CD4-positive, CD25-positive, alpha-beta regulatory T cell (primary cell): ENCODE measurements around the gene MAN2C1. TPM values are rescaled to one million over a fixed set of nuclear protein-coding genes. Genes with fewer than 3 reads are reported as not detected.

Experiments used
- ATAC-seq, 2 donors: fragments of 150-1000 bp; cut with Tn5 transposase; one replicate each; pipeline ENCODE4 v1.10.0; 2021; ENCODE audit warnings: low read depth in 2 of 2, moderate number of reproducible peaks in 2 of 2, moderate library complexity in 1 of 2
- DNase-seq, 3 donors: peaks; one replicate each; pipeline versions ENCODE4 v3.0.0 to v3.0.0-alpha.2; 2012 to 2022; ENCODE audit warnings: mixed read lengths in 1 of 3
- H3K27ac ChIP-seq: one replicate; pipeline ENCODE4 v1.7.0; 2013; ENCODE audit warnings: mild to moderate bottlenecking, low read length; ENCODE audit not compliant: insufficient read depth, poor library complexity, severe bottlenecking
- H3K27me3 ChIP-seq: one replicate; pipeline ENCODE4 v1.7.0; 2013; ENCODE audit warnings: low read length; ENCODE audit not compliant: control insufficient read depth, insufficient read depth
- H3K36me3 ChIP-seq: one replicate; pipeline ENCODE4 v1.7.0; 2013; ENCODE audit warnings: mild to moderate bottlenecking, low read length, moderate library complexity; ENCODE audit not compliant: control insufficient read depth, insufficient read depth
- H3K4me1 ChIP-seq: 2 replicates; pipeline ENCODE4 v1.7.0; 2013; ENCODE audit warnings: mild to moderate bottlenecking, low read length; ENCODE audit not compliant: insufficient read depth, control insufficient read depth, poor library complexity, severe bottlenecking
- H3K4me3 ChIP-seq: one replicate; pipeline ENCODE4 v1.7.0; 2013; ENCODE audit warnings: low read depth, mild to moderate bottlenecking, low read length, moderate library complexity
- H3K9me3 ChIP-seq, 2 experiments: 1 replicate in 1 of 2; 2 replicates in 1 of 2; pipeline ENCODE4 v1.7.0; 2013; ENCODE audit warnings: low read length in 2 of 2, mild to moderate bottlenecking in 1 of 2, moderate library complexity in 1 of 2; ENCODE audit not compliant: control insufficient read depth in 2 of 2
- H3K27ac Mint-ChIP-seq, 3 donors: one replicate each; pipeline ENCODE4 v1.8.0; 2020 to 2022; ENCODE audit warnings: mild to moderate bottlenecking in 3 of 3, mixed read lengths in 3 of 3, moderate library complexity in 2 of 3
- H3K27me3 Mint-ChIP-seq: one replicate; pipeline ENCODE4 v1.8.0; 2022; ENCODE audit warnings: mild to moderate bottlenecking, mixed read lengths
- H3K36me3 Mint-ChIP-seq: one replicate; pipeline ENCODE4 v1.8.0; 2020; ENCODE audit warnings: mixed read lengths
- H3K4me1 Mint-ChIP-seq, 4 donors: one replicate each; pipeline ENCODE4 v1.8.0; 2020 to 2022; ENCODE audit warnings: mixed read lengths in 4 of 4, mild to moderate bottlenecking in 1 of 4
- H3K4me3 Mint-ChIP-seq, 4 donors: one replicate each; pipeline ENCODE4 v1.8.0; 2020 to 2022; ENCODE audit warnings: mild to moderate bottlenecking in 4 of 4, mixed read lengths in 4 of 4, moderate library complexity in 3 of 4
- H3K9me3 Mint-ChIP-seq, 7 donors: one replicate each; pipeline ENCODE4 v1.8.0; 2020 to 2022; ENCODE audit warnings: mixed read lengths in 7 of 7, mild to moderate bottlenecking in 3 of 7, moderate library complexity in 2 of 7
- polyA plus RNA-seq, 4 donors: library from polyadenylated mRNA; unstranded; fragments of 300-500 nt; fragmentation: Illumina TruSeq; gene quantifications; one replicate each; pipeline ENCODE4 v1.2.3, GENCODE V29; 2021
- total RNA-seq: library from RNA; stranded (reverse); gene quantifications from one replicate; pipeline ENCODE4 v1.2.3, GENCODE V29; 2022

The MAN2C1 gene
- total and polyA plus RNA-seq, 5 donors from 2014 or later, result 21.4 to 353 (median 30.7) TPM

DNA sequence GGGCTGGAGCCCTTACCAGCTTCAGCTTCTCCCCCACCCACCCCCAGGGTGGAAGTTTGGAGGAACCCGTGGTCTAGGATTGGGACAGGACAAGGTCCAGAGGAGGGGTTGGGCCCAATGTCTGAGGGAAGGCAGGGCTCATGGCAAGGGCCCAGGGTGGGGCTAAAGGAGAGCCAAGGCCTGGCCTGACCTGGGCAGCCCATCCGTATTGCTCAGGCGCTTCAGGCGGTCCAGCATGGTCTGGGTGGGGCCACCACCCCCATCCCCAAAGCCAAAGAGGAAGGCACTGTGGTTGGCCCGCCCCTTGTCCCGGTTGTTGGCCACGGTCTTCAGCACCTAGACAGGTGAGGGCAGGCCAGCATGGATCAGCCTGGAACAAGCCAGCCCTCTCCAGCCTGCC lies 7.6 kb downstream of the MAN2C1 start:
- H3K27ac Mint-ChIP-seq, result no peak overlapping the region
- H3K9me3 Mint-ChIP-seq, result no peaks in the 10 kb centered on the region
- Histone ChIP-seq H3K27me3 (no peaks in the 10 kb centered on the region), H3K4me1 (no peaks in the 10 kb centered on the region), H3K36me3 (peaks cover 42% of the 10 kb centered on the region), H3K9me3 (no peaks in the 10 kb centered on the region), H3K4me3 (no peak overlapping the region), H3K27ac (no peak overlapping the region)
- no peak for DNase-seq
- H3K27me3 Mint-ChIP-seq, result no peaks in the 10 kb centered on the region
- no peak overlapping the region for H3K4me3 Mint-ChIP-seq
- no peak for ATAC-seq
- H3K4me1 Mint-ChIP-seq, result peaks cover 0 to 4% (median 1%) of the 10 kb centered on the region in 4 donors
- peaks cover 15% of the 10 kb centered on the region for H3K36me3 Mint-ChIP-seq

DNA sequence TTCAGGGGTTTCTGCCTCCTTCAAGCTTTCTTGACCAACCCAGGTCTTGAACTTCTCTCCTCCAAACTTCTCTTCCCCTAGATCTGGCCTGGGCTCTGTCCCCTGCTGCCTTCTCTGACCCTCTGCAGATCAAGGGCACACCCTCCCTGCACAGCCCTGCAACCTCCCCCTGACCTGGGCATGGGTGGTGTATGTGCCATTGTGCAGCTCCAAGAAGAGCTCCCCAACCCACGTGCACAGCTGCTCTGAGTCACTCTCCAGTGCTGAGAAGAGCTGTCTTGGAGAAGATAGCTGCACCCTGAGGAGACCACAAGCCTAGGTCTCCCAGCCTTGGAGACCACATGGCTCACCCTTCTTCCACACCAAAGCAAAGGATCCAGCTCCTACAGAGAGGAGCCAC lies 8.0 kb downstream of the MAN2C1 start:
- Histone ChIP-seq H3K27ac (no peak overlapping the region), H3K9me3 (no peaks in the 10 kb centered on the region), H3K27me3 (no peaks in the 10 kb centered on the region), H3K36me3 (peaks cover 41% of the 10 kb centered on the region), H3K4me1 (no peaks in the 10 kb centered on the region), H3K4me3 (no peak overlapping the region)
- ATAC-seq (no peak), DNase-seq (no peak)
- Mint-ChIP-seq H3K4me1 (peaks cover 0 to 4% (median 1%) of the 10 kb centered on the region in 4 donors), H3K36me3 (peaks cover 12% of the 10 kb centered on the region), H3K27me3 (no peaks in the 10 kb centered on the region), H3K9me3 (no peaks in the 10 kb centered on the region), H3K4me3 (no peak overlapping the region), H3K27ac (peak overlapping the region in 1 of 3 donors; percentile 20)

DNA sequence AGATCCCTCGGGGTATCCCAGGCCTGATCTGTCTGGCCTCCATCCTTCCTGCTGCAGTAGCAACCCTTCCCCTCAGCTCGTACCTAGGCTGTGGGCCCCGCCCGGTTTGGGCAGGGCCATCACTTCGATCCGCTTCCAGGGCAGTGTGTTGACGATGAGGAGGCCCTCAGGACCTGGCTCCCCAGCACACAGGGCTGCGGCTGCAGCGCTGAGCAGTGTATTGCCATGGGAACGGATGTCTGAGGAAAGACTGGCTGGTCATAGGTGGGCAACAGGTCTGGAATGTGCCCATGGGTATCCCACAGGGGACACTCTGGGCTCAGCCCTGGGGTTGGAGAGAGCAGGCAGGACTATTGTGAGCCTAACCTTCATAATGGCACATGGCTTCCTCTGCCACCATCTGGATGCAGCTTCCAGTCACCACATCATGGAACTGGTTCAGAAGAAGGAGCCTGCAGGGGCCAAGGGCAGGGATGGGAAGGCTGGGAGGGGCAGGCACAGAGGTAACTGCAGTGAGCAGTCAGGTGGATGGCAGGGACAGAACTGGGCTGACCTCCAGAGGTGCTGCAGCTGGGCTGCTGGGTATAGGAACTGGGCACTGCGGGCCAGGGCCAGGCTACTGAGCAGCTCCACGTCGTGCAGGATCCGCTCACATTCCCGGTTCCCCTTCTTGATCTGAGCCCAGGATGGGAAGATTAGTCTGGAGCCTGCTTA lies 8.7 kb downstream of the MAN2C1 start:
- no peak for ATAC-seq
- no peaks in the 10 kb centered on the region for H3K9me3 ChIP-seq
- Mint-ChIP-seq H3K4me1 (peaks cover 0 to 4% (median 1%) of the 10 kb centered on the region in 4 donors), H3K27me3 (no peaks in the 10 kb centered on the region), H3K4me3 (no peak overlapping the region), H3K36me3 (peaks cover 8% of the 10 kb centered on the region), H3K27ac (peak overlapping the region in 1 of 3 donors; percentile 36), H3K9me3 (no peaks in the 10 kb centered on the region)
- no peaks in the 10 kb centered on the region for H3K4me1 ChIP-seq
- H3K27ac ChIP-seq, result no peak overlapping the region
- no peak for DNase-seq
- H3K4me3 ChIP-seq, result no peak overlapping the region
- peaks cover 37% of the 10 kb centered on the region for H3K36me3 ChIP-seq
- H3K27me3 ChIP-seq, result no peaks in the 10 kb centered on the region

DNA sequence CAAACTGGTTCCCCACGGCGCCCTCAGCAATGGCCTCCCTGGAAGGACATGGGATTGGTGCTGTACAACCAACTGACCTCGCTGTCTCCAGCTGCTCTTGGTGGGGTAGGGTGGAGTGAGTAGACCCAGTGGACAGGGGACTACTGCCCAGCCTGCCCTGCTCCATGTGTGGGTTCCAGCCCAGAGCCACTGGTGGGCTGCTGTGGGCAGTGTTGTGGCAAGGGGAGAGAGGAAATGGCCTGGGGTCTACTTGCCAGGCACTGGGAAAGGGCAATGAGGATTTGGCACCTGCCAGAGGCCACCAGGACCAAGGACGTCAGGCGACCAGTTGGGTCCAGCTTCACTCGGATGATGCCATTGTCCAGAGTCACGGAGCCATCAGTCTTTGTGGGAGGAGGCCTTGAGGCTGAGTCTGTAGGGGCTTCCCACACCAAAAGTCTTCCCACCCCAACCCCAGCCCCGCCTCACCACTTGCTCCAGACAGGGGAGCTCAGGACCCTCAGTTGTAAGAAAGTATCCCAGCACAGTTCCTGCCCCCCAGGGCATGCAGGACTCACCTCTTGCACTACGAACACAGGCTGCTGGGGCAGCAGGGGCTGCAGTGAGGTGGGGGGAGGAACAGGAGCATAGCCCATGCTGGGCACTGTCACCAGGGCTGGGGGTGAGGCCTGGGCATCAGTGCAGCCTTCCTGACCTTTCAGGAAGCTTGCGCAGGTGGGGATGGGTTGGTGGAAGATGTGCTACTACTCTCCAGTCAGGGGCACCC lies 9.5 kb downstream of the MAN2C1 start:
- H3K27ac ChIP-seq, result no peak overlapping the region
- peaks cover 4% of the 10 kb centered on the region for H3K36me3 Mint-ChIP-seq
- no peaks in the 10 kb centered on the region for H3K27me3 Mint-ChIP-seq
- H3K9me3 ChIP-seq, result no peaks in the 10 kb centered on the region
- H3K4me3 ChIP-seq, result no peak overlapping the region
- ATAC-seq (no peak), DNase-seq (no peak)
- H3K4me1 Mint-ChIP-seq, result peaks cover 0 to 4% (median 1%) of the 10 kb centered on the region in 4 donors
- H3K9me3 Mint-ChIP-seq, result no peaks in the 10 kb centered on the region
- no peak overlapping the region for H3K4me3 Mint-ChIP-seq
- peaks cover 34% of the 10 kb centered on the region for H3K36me3 ChIP-seq
- no peak overlapping the region for H3K27ac Mint-ChIP-seq
- H3K4me1 ChIP-seq, result no peaks in the 10 kb centered on the region
- no peaks in the 10 kb centered on the region for H3K27me3 ChIP-seq

DNA sequence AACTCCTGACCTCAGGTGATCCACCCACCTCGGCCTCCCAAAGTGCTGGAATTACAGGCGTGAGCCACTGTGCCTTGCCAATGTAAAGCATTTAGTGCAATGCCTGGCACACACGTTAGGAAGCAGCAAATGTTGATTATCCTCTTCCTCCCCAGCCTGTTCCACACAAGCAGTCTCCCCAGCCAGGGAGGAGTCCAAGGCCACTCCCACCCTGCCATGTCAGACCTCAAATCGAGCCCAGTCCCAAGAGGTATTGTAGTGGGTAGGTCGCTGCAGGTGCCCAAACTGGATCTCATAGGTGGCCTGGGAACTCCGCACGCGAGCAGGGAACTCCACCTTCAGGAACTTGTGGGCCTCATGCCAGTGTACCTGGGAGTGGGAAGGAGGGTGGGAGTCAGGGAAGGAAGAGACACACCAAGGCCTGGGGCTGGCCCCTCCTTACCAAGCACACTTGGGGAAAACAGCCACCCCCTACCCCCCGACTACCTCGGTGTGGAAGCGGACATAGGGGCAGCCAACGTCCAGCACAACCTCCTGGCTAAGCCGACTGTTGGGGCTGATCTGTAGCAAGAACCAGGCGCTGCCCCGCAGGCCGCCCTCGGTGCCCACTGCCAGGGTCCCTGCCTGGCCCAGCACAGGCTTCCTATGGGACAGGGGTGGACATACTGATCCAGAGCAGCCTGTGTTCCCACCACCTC lies 10.3 kb downstream of the MAN2C1 start:
- H3K36me3 Mint-ChIP-seq, result peaks cover 4% of the 10 kb centered on the region
- no peaks in the 10 kb centered on the region for H3K27me3 Mint-ChIP-seq
- ATAC-seq, result no peak
- peaks cover 0 to 4% (median 1%) of the 10 kb centered on the region in 4 donors for H3K4me1 Mint-ChIP-seq
- H3K4me3 Mint-ChIP-seq, result no peak overlapping the region
- no peak overlapping the region for H3K4me3 ChIP-seq
- peaks cover 30% of the 10 kb centered on the region for H3K36me3 ChIP-seq
- no peak overlapping the region for H3K27ac Mint-ChIP-seq
- no peaks in the 10 kb centered on the region for H3K27me3 ChIP-seq
- H3K4me1 ChIP-seq, result no peaks in the 10 kb centered on the region
- H3K9me3 Mint-ChIP-seq, result no peaks in the 10 kb centered on the region
- H3K27ac ChIP-seq, result no peak overlapping the region
- DNase-seq, result no peak
- H3K9me3 ChIP-seq, result no peaks in the 10 kb centered on the region

DNA sequence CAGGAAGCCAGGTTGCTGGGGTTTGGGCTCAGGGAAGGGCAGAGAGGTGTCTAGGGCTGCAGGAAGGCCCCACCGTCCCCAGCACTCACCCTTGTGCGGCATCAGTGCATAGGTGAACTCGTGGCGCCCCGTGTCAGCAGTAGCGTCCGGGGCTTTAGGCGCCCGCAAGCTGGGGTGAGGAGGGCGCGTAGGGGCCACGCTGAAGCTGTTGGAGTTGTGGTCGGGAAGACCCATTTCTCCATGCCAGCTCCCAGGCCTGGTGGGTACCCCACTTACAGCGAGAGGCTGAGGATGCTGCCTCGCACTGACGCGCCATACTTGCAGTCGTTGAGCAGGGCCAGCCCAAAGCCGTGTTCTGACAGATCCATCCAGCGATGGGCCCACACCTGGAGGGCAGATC lies 11.9 kb downstream of the MAN2C1 start:
- peaks cover 24% of the 10 kb centered on the region for H3K36me3 ChIP-seq
- H3K27ac ChIP-seq, result no peak overlapping the region
- H3K4me3 ChIP-seq, result no peak overlapping the region
- Mint-ChIP-seq H3K27ac (no peak overlapping the region), H3K4me3 (no peak overlapping the region), H3K36me3 (peaks cover 4% of the 10 kb centered on the region), H3K9me3 (no peaks in the 10 kb centered on the region), H3K4me1 (peaks cover 0 to 8% (median 1%) of the 10 kb centered on the region in 4 donors), H3K27me3 (no peaks in the 10 kb centered on the region)
- no peaks in the 10 kb centered on the region for H3K4me1 ChIP-seq
- H3K9me3 ChIP-seq, result no peaks in the 10 kb centered on the region
- H3K27me3 ChIP-seq, result no peaks in the 10 kb centered on the region
- DNase-seq, result no peak
- ATAC-seq, result no peak

DNA sequence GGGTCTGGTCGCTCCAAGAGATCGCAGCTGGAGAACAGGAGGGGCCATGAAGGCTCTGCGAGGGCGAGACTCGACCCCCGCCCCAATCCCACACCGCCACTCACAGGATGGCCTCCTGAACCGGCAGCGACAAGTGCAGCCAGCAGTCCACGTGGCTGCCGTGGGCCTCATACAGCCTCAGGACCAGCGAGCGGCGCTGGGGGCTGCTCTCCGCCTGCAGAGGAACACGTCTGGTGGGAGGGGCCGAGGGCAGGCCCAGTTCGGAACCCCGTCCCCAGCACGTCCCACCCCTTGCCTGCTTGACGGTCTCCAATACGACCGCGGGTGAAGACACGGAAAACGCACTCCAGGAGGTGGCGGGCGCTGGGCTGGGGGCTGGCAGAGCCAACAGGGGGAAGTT lies 12.4 kb downstream of the MAN2C1 start:
- peaks cover 0 to 8% (median 2%) of the 10 kb centered on the region in 4 donors for H3K4me1 Mint-ChIP-seq
- no peak overlapping the region for H3K4me3 Mint-ChIP-seq
- Histone ChIP-seq H3K4me1 (no peaks in the 10 kb centered on the region), H3K9me3 (no peaks in the 10 kb centered on the region), H3K27me3 (no peaks in the 10 kb centered on the region), H3K4me3 (no peak overlapping the region), H3K27ac (no peak overlapping the region), H3K36me3 (peaks cover 24% of the 10 kb centered on the region)
- DNase-seq (no peak), ATAC-seq (no peak)
- H3K36me3 Mint-ChIP-seq, result peaks cover 4% of the 10 kb centered on the region
- H3K27me3 Mint-ChIP-seq, result no peaks in the 10 kb centered on the region
- no peak overlapping the region for H3K27ac Mint-ChIP-seq
- no peaks in the 10 kb centered on the region for H3K9me3 Mint-ChIP-seq
